Measurements from ENCODE around the gene EEFSEC. TPM values are rescaled to one million over a fixed set of nuclear protein-coding genes. Genes with fewer than 3 reads are reported as not detected.

The EEFSEC gene
- total and polyA plus RNA-seq, 4 donors: 9.8 to 20.1 (median 11.6) TPM

DNA sequence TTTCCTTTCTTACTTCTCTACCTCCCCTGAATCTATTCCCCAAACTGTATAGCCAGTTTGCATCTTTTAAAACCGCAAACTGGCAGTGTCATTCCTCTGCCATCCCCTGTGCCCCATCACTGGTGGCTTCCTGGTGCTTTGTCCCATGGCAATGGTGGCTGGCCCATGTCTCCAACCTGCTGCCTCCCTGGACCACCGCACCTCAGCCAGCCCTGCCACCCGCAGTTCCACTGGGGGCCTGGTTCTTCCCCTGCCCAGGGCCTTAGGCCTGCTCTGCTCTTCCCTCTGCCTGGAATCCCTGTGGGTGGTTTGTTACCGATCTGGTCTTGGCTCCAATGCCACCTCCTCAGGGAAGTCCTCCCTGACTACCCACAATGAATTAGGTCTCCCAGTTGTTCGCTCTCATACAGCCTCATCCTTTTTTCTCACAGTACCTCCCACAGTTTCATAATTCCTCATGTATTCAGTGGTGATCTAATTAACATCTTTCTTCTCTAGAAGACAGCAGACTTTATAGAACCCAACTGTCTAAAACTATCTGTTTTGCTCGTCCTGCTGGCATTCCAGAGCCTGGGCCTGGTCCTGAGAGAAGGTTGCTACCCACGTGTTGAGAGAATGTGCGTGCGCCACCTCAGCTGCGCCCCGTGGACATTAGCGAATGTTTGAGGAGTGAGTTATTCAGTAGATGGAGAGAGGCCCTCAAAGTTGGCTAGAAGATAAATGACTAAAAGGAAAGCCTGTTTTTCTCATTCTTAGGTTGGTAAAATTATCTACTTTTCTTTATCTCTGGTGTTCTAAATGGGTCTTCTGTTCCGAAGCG lies 183.3 kb downstream of the EEFSEC start:
- Histone ChIP-seq H3K4me1 (ENCODE audit: control insufficient read depth in 5 of 5, insufficient read depth in 5 of 5, low read length in 5 of 5) (peaks cover 0 to 36% (median 0%) of the 10 kb centered on the region in 5 donors), H3K9me3 (ENCODE audit: control insufficient read depth in 4 of 4, insufficient read depth in 3 of 4, low read length in 3 of 4) (no peaks in the 10 kb centered on the region), H3K36me3 (ENCODE audit: control insufficient read depth in 4 of 4, insufficient read depth in 4 of 4, low read length in 4 of 4) (peaks cover 0 to 10% (median 4%) of the 10 kb centered on the region in 4 donors), H3K27me3 (ENCODE audit: control insufficient read depth in 3 of 3, insufficient read depth in 3 of 3, low read length in 2 of 3) (no peaks in the 10 kb centered on the region), H3K27ac (ENCODE audit: low read depth in 1 of 2, low read length in 1 of 2) (no peak overlapping the region), H3K9ac (ENCODE audit: insufficient read depth in 1 of 2, low read length in 2 of 2) (no peak overlapping the region), H3K4me3 (no peak overlapping the region)
- 92 to 95% methylated on average over 14 of the region's 14 CpGs for WGBS, 2 donors
- DNase-seq (no peak), ATAC-seq (ENCODE audit: insufficient read depth, low FRiP score) (no peak)
- no peak for TF ChIP-seq CTCF (IDR thresholded peaks at IDR 0.05; ENCODE audit: control extremely low read depth, extremely low read depth)

DNA sequence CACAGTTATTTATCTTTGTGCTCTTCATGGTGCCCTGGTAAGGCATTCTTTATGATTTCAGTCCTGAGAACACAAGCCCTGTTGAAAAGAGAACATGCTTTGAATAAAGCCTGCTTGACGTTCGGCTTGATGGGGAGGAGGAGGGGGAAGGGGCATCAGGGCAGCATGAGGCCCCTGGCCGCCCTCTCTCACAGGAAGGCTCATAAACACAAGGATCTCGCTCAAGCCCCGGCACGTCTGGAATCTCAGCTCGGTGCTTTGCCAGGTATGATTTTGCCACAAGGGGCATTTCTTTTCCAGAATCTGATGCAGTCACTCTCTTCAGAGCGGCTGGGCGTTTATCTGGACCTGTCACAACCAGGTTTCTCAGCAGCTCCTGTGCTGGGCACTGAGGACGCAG lies 184.0 kb downstream of the EEFSEC start:
- no peak for TF ChIP-seq CTCF (IDR thresholded peaks at IDR 0.05; ENCODE audit: control extremely low read depth, extremely low read depth)
- Histone ChIP-seq H3K27me3 (ENCODE audit: control insufficient read depth in 3 of 3, insufficient read depth in 3 of 3, low read length in 2 of 3) (no peaks in the 10 kb centered on the region), H3K4me1 (ENCODE audit: control insufficient read depth in 5 of 5, insufficient read depth in 5 of 5, low read length in 5 of 5) (peaks cover 0 to 36% (median 0%) of the 10 kb centered on the region in 5 donors), H3K9me3 (ENCODE audit: control insufficient read depth in 4 of 4, insufficient read depth in 3 of 4, low read length in 3 of 4) (no peaks in the 10 kb centered on the region), H3K27ac (ENCODE audit: low read depth in 1 of 2, low read length in 1 of 2) (no peak overlapping the region), H3K4me3 (no peak overlapping the region), H3K9ac (ENCODE audit: insufficient read depth in 1 of 2, low read length in 2 of 2) (no peak overlapping the region), H3K36me3 (ENCODE audit: control insufficient read depth in 4 of 4, insufficient read depth in 4 of 4, low read length in 4 of 4) (peaks cover 0 to 15% (median 7%) of the 10 kb centered on the region in 4 donors)
- WGBS, 2 donors: 92 to 95% methylated on average over 10 of the region's 10 CpGs
- ATAC-seq (ENCODE audit: insufficient read depth, low FRiP score): no peak
- peak; percentile 38 to 67 (median 59) for DNase-seq

DNA sequence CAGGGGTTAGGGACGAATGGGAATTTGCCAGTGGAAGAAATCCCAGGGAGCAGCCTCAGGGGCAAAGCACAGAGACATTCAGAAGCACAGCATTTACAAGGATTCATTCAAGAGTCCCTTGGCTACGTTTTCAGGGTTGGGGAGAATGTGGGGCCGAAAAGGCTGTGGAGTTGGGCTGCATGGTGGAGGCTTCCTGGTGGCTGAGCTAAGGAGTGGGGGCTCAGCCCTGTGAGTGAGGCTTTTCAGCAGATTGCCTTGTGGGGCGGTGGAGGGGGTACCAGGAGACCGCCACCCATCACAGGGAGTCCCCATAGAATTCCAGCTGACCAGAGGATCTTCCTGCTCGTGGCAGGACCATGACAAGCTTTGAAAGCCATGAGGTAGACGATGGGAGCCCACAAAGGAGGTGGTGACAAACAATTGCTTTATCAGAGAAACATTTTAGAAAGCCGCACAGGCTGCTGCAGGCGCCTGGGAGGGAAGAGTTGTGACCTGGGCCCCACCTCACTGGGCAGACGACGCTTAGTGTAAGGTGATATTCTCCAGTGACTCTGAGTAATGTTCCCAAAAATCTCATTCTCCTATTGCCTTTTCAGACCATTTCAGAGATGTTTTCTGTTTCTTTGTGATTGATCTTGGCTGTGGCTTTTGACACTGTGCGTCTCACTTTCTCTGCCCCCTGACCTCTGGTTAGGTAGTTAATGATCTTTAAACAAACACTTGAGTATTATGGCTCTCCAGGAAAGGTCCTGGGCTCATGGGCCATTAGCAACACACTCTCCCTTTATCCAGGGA lies 185.5 kb downstream of the EEFSEC start:
- Histone ChIP-seq H3K4me1 (ENCODE audit: control insufficient read depth in 5 of 5, insufficient read depth in 5 of 5, low read length in 5 of 5) (peaks cover 0 to 36% (median 0%) of the 10 kb centered on the region in 5 donors), H3K9ac (ENCODE audit: insufficient read depth in 1 of 2, low read length in 2 of 2) (no peak overlapping the region), H3K36me3 (ENCODE audit: control insufficient read depth in 4 of 4, insufficient read depth in 4 of 4, low read length in 4 of 4) (peaks cover 0 to 22% (median 7%) of the 10 kb centered on the region in 4 donors), H3K4me3 (no peak overlapping the region), H3K27me3 (ENCODE audit: control insufficient read depth in 3 of 3, insufficient read depth in 3 of 3, low read length in 2 of 3) (no peaks in the 10 kb centered on the region), H3K27ac (ENCODE audit: low read depth in 1 of 2, low read length in 1 of 2) (no peak overlapping the region), H3K9me3 (ENCODE audit: control insufficient read depth in 4 of 4, insufficient read depth in 3 of 4, low read length in 3 of 4) (no peaks in the 10 kb centered on the region)
- DNase-seq (no peak), ATAC-seq (ENCODE audit: insufficient read depth, low FRiP score) (no peak)
- no peak for TF ChIP-seq CTCF (IDR thresholded peaks at IDR 0.05; ENCODE audit: control extremely low read depth, extremely low read depth)
- 90 to 94% methylated on average over 12 of the region's 12 CpGs for WGBS, 2 donors

All from lung (tissue), 12 donors.